ENCODE data around the gene MS4A18.
"Not testable (repeated sequence)": the region's sequence is repeated elsewhere in the genome, so short reads cannot be mapped to it uniquely, and the experiment has no call there.

MS4A18 gene

GRCh38 chr11:60724420-60724819, at the start of gene MS4A18:
Gene MS4A18, plus strand, starts transcription at chr11:60724720.
- no peak for DNase-seq

DNA sequence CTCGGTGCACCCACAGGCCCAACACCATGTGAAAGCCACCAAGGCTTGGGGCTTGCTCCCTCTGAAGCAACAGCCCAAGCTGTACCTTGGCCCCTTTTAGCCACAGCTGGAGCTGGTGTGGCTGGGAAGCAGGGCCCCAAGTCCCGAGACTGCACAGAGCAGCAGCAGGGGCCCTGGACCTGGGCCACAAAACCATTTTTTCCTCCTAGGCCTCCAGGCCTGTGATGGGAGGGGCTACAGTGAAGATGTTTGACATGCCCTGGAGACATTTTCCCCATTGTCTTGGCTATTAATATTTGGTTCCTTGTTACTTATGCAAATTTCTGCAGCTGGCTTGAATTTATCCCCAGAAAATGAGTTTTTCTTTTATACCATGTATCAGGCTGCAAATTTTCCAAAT, 46.3 kb upstream of the MS4A18 start:
- not testable (repeated sequence) for DNase-seq

DNA sequence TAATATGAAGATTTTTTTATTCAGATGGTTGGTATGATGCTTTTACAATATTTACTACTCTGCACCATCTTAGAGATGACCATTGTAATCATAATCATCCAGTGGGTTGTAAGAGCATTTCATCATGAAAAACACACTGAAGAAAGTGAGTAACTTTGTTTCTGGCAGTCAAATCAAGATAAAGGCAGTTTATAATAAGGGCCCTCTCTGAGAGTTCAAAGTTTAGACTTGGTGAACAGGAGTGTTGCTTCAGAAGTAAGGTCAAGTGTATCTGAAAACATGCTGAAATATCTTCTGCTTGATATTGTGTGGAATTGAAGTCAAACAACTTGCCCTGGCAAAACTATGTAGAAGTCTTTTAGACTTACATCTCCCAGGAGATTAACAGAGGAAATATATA, 44.6 kb upstream of the MS4A18 start:
- no peak for DNase-seq

DNA sequence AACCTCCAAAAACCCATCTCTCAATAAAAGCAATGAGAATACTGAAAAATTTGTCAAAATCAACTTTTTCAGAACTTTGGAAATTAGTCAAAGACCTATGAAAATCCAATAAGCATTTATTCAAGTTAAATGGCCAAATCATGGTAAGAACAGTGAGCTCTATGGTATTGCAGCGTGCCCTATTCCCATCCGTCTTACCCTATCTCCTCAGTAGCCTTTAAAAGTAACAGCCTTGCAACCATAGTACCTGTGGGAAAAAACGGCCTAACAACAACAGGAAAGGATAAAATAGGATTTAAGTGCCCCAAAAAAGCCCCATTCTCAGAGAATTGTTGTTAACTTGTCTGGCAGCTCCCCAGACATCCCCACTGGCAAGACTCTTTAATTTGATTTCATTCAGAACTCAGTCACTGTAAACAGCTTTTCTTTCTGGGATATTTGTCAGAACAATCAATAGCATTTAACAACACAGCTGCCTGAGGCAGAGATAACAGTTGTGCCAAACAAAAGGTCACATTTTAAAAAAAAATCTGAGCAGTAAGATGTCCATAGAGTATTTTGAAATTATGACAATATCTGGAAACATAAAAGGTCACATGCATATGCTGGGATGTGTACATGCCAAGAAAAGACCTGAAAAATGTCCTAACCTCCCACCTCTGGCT, 43.9 kb upstream of the MS4A18 start:
- no peak for DNase-seq

GRCh38 chr11:60684541-60684848, 40.0 kb upstream of the MS4A18 start:
- DNase-seq: not testable (repeated sequence)

DNA sequence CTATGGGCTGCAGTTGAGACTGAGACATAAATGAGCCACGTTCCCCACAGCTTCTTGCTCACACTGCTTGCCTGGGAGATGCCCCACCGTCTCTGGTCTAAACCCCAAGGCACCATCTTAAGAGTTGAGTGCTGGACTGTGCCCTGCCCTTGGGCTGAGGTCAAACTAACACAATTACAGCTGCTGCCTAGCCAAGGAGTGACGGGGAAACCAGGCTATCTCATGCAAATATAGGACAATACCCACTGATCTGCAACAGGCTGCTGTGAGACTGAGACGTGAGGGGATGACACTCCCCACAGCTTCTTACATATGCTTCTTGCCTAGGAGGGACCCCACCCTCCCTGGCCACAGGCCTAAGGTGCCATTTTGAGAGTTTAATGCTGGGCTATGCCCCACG, 32.9 kb upstream of the MS4A18 start:
- no peak for DNase-seq

- DNase-seq: no peak
Measured at GRCh38 chr11:60699284-60699691, 25.2 kb upstream of the MS4A18 start, which contains the start of gene MS4A8. Gene MS4A8, plus strand, starts transcription at chr11:60699612. Its CDS starts 1,249 bp downstream, at chr11:60700861.

- DNase-seq: no peak
Measured at GRCh38 chr11:60699936-60700335, 24.6 kb upstream of the MS4A18 start.

GRCh38 chr11:60700689-60701468, 23.6 kb upstream of the MS4A18 start:
- DNase-seq: no peak

DNA sequence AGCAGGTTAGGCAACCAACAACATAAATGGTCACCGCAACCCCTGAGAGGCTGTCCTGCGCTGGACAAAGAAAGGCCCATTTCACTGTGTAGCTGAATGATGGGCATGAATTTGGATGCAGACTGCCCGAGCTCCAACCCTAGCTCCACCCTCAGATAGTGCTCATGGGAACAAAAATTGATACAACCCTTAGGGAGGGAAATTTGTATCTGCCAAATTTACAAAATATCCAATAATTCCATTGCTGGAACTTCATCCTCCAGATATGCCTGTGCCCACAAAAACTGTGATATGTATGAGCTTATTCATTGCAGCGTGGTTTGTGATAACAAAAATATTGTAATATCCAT, 23.1 kb upstream of the MS4A18 start:
- DNase-seq: no peak

DNA sequence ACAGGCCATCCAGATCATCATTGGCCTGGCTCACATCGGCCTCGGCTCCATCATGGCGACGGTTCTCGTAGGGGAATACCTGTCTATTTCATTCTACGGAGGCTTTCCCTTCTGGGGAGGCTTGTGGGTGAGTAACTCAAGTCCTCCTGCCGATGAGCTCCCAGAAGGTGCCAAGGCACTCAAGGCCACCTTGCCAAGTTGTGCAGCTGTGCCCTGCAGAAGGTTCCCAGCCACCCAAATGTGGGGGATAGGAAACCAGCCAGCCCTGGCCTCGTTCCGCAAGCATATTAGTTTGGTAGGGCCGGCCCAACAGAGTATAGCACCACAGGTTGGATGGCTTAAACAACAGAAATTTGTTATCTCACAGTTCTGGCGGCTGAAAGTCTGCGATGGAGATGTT, 21.1 kb upstream of the MS4A18 start:
- DNase-seq: no peak

DNA sequence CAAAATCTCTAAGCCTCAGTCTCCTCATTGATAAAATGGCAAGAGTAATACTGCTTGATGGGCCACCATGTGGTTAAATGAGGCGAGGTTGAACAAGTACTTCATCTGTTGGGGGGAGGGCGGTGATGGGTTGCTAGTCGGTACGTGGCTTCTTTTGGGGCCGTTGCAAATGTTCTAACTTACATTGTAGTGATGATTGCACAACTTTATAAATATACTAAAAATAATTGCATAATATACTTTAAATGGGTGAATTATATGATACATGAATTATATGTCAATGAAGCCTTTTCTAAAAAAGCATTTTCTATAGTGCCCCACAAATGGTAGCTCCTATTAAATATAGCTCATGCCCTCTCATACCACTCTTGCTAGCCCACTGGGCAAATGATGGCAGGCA, 18.6 kb upstream of the MS4A18 start:
- DNase-seq: no peak

- DNase-seq: no peak
Measured at GRCh38 chr11:60706931-60707330, 17.6 kb upstream of the MS4A18 start.

DNA sequence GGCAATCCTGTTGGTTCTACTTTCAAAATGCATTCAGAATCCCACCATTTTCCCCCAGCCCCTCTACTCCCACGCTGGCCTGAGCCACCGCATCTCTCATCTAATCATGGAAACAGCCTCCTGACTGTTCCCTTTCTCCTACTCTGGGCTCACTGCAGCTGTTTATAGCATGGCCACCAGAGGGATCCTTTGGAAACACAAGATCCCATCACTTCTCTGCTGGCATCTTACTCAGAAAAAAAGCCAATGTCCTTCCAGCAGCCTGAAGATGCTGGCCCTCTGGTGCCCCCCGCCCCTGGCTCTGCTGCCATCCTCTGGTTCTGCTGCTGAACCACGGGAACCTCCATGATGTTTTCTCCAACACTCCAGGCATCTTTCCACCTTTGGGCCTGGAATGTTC, 14.0 kb upstream of the MS4A18 start:
- no peak for DNase-seq

DNA sequence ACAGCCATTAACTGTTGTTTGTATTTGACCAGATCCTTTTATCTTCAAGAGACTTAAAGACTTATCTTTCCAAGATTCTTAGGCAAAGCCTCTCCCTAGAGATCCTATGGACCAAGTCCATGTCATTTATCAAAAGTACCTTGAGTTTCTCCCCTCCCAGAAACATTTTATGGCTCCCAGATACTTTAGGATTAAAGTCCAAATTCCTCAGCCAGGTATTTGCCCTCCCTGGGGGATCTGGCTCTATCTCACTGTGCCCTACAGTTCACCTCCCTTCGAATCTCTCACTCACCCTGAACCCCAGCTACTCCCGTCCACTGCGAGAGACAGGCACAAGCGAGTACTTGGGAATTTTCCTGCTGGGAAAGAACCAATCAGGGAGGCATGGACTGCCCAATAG, 13.2 kb upstream of the MS4A18 start:
- no peak for DNase-seq

- not testable (repeated sequence) for DNase-seq
Measured at GRCh38 chr11:60713423-60713822, 11.1 kb upstream of the MS4A18 start.

GRCh38 chr11:60717956-60718355, 6.6 kb upstream of the MS4A18 start:
- DNase-seq: no peak

DNA sequence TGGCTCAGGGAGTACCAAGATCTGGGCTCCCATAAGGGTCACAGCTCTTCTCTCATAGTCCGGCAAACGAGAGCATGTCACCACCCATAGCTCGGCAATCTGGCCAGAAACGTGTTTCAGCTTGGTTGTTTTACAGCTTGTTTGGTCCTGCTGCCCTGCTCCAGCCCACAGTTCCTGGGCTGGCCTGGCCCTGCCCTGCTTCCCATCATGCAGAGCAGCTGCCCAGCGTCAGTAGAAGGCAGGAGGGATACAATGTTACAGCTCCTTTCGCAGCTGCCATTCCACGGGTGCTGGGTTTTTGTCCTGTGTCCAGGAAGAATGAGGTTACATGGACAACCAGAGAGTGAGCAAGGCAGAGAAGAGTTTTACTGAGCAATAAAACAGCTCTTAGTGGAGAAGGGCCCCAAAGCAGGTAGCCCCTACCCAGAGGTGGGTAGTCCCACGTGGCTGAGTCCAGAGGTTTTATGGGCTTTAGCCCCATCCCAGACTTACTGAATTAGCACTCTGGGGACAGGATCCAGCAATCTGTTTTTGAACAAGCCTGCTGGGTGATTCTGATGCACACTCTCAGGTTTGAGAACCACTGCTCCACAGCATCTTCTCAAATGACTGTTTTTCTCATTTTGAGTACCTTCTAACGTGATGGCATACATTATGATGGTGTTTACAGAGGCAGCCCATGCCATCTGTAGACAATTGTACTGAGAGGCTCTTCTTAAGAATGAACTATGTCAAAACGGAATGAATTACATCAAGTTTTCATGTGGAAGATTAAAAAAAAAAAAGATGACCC, 5.8 kb upstream of the MS4A18 start:
- no peak for DNase-seq

DNA sequence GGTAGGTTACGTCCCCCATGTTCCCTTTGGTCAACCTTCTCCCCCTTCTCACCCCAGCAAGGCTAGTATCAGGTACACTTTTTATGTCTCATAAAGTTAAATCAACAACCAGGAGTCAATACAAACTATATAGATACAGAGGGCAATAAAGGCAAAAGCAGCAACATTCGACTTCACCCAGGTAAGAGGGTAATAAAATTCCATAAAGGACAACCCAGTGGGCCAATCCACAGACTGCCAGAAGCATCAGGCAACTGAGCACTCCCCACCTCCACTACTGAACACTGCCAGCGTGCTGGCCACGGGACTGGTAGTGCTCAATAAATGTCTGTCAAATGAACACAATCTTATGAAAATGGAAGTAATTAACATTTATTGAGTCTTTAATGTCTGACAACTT, 5.1 kb upstream of the MS4A18 start:
- DNase-seq: no peak

DNA sequence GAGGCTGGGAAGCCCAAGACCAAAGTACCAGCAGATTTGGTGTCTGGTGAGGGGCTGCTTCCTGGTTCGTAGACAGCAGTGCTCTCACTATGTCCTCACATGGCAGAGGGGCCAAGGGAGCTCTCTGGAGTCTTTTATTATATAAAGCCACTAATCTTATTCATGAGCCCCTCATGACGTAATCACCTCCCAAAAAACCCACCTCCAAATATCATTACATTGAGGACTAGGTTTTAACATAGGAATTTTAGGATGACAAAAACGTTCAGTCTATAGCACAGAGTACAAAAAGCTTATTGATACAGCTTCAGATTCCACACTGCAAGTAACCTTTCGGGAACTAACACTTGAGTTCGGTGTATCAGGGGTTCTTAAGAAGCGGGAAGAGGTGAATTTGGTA, 4.1 kb upstream of the MS4A18 start:
- no peak for DNase-seq

- no peak for DNase-seq
Measured at GRCh38 chr11:60725592-60725991, 1.1 kb downstream of the MS4A18 start.

DNA sequence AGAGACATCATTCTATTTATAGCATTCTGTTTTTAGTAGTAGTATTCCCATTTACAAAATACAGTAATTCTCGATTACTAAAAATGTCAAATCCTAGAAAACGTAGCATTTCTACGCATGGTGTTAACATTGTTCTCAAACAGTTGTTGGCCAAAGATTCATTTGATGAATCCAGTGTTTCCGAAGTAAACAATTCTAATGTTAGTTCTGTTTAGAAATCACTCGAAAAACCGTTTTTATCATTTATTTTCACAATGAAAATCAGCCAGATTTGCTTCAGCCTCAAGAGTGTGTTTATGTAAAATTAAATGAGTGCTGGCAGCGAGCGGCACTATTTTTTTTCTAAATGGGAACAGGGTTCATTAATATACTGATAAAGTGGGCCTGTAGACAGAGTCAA, 7.1 kb downstream of the MS4A18 start:
- no peak for DNase-seq

DNA sequence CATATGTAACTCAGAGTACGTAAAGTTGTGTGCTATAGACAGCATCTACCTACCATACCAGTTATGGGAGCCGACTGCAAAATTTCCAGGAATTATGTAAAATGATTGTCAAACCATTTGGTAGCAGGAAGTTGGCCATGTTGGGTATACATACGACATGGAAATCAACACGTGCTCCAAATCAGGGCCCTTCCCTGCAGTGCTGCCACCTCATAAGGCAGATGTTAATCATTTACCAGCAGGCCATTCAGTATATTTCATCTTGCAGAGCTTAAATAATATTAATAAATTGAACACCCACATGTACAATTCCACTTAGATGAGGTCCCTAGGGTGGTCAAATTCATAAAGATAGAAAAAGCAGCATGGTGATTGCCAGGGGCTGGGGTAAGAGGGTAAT, 9.8 kb downstream of the MS4A18 start:
- DNase-seq: no peak

DNA sequence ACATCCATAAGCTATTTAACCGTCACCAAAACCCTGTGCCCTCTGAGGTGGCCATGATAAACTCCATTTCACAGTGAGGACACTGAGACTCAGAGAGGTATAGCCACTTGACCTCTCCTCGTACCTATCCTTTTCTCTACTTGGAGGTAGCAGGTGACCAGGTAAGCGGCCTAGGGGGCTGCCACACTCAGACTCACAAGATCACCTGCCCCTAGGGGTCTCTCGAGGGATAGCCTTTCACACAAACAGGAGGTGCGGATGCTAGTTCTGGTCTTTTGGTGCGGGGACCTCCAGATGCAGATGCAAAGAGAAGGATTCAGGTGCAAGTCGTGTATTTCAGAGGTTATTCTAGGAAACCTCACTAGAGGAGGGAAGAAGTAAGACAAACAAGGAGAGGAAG, 14.6 kb downstream of the MS4A18 start:
- no peak for DNase-seq
